ENCODE data around the gene SPAG6.

- TF ChIP-seq ZNF232 (CRISPR knock-in tag; IDR thresholded peaks at IDR 0.05) (no peak), CTCF (IDR thresholded peaks at IDR 0.05) (no peak)
These were observed 34.4 kb upstream of the SPAG6 start for GRCh38 chr10:22310928-22311327.

Data from WTC11 (cell line).